GM18526 (cell line): ENCODE results near the gene CISD3.
A peak's percentile ranks its signal among the peaks of the same experiment; 100 is the strongest.

ENCODE experiments used
- POLR2A ChIP-seq: IDR thresholded peaks from 3 replicates; pipeline ENCODE4 v1.6.1; 2011; ENCODE audit not compliant: insufficient read length; ENCODE audit errors: extremely low read depth

Gene CISD3

GRCh38 chr17:38743556-38744171 is 13.5 kb downstream of the CISD3 start:
- TF ChIP-seq POLR2A, result no peak

DNA sequence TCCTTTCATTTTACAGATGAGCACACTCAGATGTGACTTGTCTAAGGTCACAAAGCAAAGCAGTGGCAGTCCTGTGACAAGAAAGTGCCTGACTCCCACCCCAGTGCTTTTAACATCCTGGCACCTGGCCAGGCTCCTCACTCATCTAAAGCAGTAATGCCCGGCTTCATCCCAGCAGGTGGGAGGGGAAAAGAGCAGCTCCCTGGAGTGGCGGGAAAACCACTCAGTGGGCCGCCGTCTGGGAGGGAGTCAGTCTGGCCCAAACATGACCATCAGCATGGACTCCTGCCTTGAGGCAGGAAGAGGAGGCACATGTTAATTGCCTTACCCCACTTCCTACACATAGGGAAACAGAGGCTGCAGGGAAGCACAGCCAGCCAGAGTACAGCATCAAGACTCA is 15.4 kb downstream of the CISD3 start:
- TF ChIP-seq POLR2A, result no peak

DNA sequence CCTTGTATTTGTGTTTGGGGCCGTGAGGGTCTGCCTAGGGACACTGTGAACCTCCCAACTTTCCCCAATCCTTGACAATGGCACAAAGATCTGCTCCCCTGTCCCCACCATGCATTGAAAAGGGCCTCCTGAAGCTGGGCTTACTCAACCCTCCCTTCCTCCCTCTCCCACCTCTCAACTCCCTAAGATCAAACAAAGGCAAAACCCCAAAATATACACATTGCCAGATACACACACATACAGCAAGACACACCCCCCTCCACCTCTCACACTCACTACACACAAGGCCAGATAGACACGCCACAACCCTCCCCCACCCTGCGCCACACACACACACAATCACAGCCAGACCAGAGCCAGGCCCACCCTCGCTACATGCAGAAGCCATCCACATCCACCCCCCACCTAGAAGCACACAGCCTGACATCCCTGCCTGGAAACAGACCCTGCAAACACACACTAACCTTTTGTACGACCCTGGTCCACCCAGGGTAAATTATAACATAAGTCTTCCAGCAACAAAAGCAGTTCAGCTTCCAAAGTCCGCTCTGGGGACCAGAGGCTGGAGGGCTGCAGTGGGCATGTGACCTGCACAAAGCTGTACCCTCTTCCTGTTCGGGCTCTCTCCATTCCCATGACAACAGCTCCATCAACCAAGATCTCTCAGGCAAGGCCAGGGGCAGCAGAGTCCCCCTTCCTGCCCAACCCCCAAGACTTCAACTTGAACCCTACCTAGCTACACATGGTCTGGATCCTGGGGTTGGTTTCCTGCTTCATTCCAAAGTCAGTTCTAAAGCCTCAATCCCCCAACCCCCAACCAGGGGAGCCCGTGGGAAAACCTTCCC is 16.1 kb downstream of the CISD3 start:
- no peak for TF ChIP-seq POLR2A

DNA sequence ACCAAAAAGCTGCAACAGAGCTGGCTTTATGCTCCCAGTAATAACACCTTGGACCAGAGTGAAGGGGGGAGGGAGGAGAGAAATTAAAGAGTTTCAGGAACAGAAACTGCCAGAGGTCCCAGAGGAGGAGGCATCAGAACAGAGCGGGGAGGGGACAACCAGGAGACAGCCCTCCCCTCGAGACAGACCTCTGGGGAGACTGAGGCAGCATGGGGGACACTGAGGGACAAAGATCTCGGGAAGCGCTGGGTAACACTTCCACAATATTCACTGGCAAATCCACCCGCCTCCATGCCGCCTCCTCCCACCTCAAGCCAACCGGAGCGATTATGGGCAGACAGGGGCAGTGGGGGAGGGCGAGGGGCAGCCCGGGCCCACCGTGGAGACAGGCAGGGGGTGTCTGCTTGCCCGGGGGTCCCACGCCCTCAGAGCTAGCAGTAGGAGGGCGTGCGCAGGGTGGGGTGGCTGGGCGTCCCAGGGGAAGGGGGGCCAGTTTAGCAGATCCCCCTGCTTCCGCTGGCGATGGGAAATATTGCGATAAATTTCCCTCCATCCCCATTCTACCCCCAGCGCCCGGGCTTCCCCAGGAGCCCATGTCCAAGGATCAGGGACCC is 16.8 kb downstream of the CISD3 start:
- TF ChIP-seq POLR2A, result no peak

- TF ChIP-seq POLR2A, result no peak
Measured at GRCh38 chr17:38747463-38748148, 17.5 kb downstream of the CISD3 start.

- TF ChIP-seq POLR2A, result no peak
Measured at GRCh38 chr17:38748149-38748891, 18.2 kb downstream of the CISD3 start, which contains the start of gene PCGF2. TSS of gene PCGF2 (minus strand) at chr17:38748336. CDS start at chr17:38740402, 7,934 bp downstream.

- TF ChIP-seq POLR2A, result no peak
Measured at GRCh38 chr17:38748892-38749222, 18.7 kb downstream of the CISD3 start.

DNA sequence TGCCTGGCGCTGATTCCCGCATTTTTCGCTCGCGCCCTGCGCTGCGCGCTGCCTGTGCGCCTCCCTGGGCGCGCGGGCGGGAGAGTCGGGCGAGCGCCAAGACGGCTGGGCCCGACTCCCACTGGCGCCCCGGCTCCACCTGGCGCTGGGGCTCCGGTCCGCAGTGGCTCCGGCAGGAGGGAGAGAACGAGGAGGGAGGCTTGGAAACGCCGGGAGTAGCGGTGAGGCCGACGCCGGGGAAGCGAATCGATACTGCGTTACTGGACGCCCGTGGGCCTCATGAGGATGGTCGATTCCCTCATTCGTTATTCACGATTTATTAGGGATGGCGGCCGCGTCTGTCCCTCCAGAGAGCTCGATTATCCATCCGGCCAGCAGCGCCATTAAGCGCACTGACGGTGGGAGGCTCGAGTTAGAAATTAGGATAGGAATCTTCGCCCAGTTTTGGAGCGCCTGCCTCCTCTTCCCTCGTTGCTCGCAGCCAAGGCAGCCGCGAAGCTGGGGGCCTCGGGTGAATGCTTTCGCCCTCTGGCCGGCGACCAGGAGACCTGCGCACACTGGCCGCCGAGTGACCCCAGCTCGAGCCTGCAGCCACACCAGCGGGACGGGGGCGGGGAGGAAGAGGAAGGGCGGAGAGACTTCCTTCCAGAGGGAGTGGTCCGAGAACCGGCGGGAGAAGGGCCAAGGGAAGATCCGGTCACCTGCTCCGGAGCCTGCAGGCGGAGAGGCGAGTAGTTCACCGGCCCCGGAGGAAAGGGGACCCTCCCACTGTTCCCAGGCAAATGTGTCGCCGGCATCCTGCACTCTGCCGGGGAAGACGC is 19.3 kb downstream of the CISD3 start:
- peak; percentile 51 for TF ChIP-seq POLR2A

- no peak for TF ChIP-seq POLR2A
Measured at GRCh38 chr17:38750044-38750311, 19.8 kb downstream of the CISD3 start.

DNA sequence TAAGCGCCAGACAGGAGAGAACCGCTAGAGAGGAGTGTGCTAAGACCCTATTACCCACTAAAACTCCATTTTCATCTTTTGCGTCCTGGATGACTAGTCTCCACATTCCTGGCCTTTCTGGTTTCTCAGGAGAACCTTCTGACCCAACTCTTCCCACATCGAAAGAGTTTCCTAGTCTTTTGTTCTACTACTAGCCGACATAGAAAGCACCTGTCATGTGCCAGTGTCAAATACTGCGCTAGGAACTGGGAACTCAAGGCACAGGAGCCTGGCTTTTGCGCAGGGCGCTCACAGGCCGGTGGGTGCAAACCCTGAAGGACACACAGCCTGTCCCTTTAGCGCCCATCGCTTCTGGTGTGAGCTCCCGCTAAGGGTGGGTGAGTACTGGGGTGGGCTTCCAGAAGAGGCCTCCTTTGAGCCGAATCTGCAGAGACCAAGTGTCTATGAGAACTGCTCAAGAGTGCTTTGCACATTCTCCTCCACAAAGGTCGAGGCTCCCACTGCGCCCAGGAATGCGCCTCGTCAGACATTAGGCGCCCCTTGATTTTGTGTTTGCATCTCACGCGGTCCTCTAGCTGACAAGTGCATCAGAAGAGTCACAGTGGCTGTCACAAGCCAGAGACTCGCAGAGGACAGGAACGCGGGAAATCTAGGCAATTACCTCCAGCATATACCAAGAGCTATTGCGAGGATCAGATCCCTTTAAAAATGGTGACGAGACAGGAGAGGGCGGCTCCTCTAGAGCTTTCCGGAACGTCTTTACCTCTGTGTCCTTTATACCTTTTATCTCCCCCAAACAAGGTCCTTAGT is 20.4 kb downstream of the CISD3 start:
- no peak for TF ChIP-seq POLR2A

GRCh38 chr17:38751144-38751807 is 21.1 kb downstream of the CISD3 start:
- no peak for TF ChIP-seq POLR2A

- TF ChIP-seq POLR2A, result peak; percentile 20
Measured at GRCh38 chr17:38751808-38752307, 21.7 kb downstream of the CISD3 start.

GRCh38 chr17:38752308-38753070 is 22.3 kb downstream of the CISD3 start, which contains the start of gene PSMB3:
TSS of gene PSMB3 (plus strand) at chr17:38752741. CDS start at chr17:38752827, 86 bp downstream.
- TF ChIP-seq POLR2A, result peak; percentile 45
